DMS 273 treated with DMSO at 0.1 percent for 48 hours (cell line): Measurements from ENCODE around the gene EIF4EBP2.

Source experiments
- DNase-seq: peaks from one replicate; lab custom pipeline; 2025; lab: John Stamatoyannopoulos, UW

EIF4EBP2 gene

GRCh38 chr10:70379581-70380176, 24.3 kb upstream of the EIF4EBP2 start:
- DNase-seq: no peak

- no peak for DNase-seq
Observed at GRCh38 chr10:70380350-70381135, 23.4 kb upstream of the EIF4EBP2 start.

GRCh38 chr10:70381471-70382421, 22.2 kb upstream of the EIF4EBP2 start:
- peak; percentile 88 for DNase-seq

- no peak for DNase-seq
Observed at GRCh38 chr10:70391654-70392053, 12.3 kb upstream of the EIF4EBP2 start.

GRCh38 chr10:70396140-70396539, 7.8 kb upstream of the EIF4EBP2 start:
- no peak for DNase-seq

- no peak for DNase-seq
Observed at GRCh38 chr10:70399177-70399576, 4.8 kb upstream of the EIF4EBP2 start.

- no peak for DNase-seq
Observed at GRCh38 chr10:70403483-70404035, 386 bp upstream of the EIF4EBP2 start.

- no peak for DNase-seq
Observed at GRCh38 chr10:70404787-70405036, 767 bp downstream of the EIF4EBP2 start.

- DNase-seq: no peak
Observed at GRCh38 chr10:70405037-70405824, 1.3 kb downstream of the EIF4EBP2 start.

GRCh38 chr10:70409772-70410171, 5.8 kb downstream of the EIF4EBP2 start:
- no peak for DNase-seq

- DNase-seq: no peak
Observed at GRCh38 chr10:70410608-70411007, 6.7 kb downstream of the EIF4EBP2 start.

- no peak for DNase-seq
Observed at GRCh38 chr10:70412356-70412755, 8.4 kb downstream of the EIF4EBP2 start.

- no peak for DNase-seq
Observed at GRCh38 chr10:70417568-70417967, 13.6 kb downstream of the EIF4EBP2 start.

- DNase-seq: no peak
Observed at GRCh38 chr10:70418229-70418628, 14.3 kb downstream of the EIF4EBP2 start.

- no peak for DNase-seq
Observed at GRCh38 chr10:70418713-70419112, 14.8 kb downstream of the EIF4EBP2 start.

GRCh38 chr10:70424320-70424719, 20.4 kb downstream of the EIF4EBP2 start:
- DNase-seq: no peak

GRCh38 chr10:70425096-70425495, 21.2 kb downstream of the EIF4EBP2 start:
- DNase-seq: no peak

GRCh38 chr10:70426823-70427222, 22.9 kb downstream of the EIF4EBP2 start:
- DNase-seq: no peak

GRCh38 chr10:70430493-70431445, 26.8 kb downstream of the EIF4EBP2 start:
- DNase-seq: no peak

GRCh38 chr10:70432101-70432500, 28.2 kb downstream of the EIF4EBP2 start:
- DNase-seq: no peak
